HG02870 (cell line): Measurements from ENCODE around the gene SARDH.
"Not testable (repeated sequence)": the region's sequence is repeated elsewhere in the genome, so short reads cannot be mapped to it uniquely, and the experiment has no call there.

Source experiments
- ATAC-seq: cut with Tn5 transposase; IDR thresholded peaks from one replicate; pipeline ENCODE4 v1.9.1; 2021; ENCODE audit warnings: mild to moderate bottlenecking, moderate library complexity; ENCODE audit not compliant: unreplicated experiment

SARDH gene

GRCh38 chr9:133687856-133688761 lies 50.0 kb downstream of the SARDH start:
- ATAC-seq = no peak

- ATAC-seq = no peak
Measured at GRCh38 chr9:133686642-133687575, 51.2 kb downstream of the SARDH start.

DNA sequence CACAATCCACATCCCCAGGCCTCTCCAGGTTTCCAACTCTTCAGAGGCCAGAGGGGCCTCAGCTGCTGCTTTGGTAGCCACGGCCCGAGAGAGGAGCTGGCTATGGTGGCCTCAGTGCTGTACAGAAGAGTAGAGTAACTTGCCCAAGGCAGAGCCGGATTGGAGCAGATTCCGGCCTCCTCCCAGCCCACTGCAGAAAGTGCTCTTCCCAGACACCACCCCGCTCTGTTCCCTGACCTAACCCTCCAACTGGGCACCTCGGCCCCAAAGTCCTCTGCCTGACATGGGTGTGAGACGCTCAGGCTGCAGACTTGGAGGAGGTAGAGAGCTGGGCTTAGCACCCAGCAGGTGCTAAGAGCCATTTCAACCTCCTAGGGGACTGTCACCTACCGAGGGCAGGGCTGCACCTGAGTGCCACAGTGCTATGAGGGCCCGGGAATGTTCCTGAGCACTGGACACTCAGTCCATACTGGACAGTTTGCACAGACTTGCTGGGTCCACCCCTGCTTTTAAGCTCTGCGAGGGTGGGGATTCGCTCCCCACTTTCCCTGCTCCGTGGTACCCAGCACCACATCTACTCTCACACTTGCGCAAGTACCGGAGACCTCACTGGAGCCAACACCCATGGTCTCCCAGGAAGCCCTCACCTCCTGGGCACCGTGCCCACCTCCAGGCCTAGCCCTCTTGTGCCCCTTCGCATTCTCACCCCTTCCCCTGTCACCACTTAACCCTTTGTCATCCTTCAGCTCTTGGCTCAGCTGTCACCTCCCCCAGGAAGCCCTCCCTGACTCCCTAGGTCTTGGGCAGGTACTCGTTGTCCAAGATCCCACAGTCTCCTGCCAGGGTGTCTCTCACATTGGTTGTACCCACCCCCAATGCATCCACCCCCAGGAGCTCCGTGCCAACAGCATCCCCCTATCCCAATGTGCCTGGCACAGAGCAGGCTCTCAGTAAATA lies 52.2 kb downstream of the SARDH start:
- ATAC-seq = no peak

DNA sequence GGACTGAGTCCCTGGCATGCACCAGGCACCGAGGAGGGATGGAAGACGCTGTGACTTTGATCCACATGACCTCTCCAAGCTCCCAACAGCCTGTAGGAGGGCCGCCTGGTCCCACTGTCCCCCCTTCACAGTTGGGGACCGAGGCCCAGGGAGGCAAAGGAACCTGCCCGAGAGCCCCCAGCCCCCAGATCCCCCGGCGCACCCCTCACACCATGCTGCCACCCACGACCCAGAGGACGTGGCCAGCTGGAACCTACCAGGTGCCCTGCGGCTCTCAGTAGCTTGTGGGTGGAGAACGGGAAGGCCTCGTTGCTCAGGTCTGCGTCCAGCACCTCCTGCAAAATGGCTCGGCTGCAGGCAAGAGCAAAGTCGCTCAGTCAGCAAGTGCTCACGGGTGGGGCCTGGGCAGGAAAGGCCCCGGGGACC lies 53.2 kb downstream of the SARDH start:
- no peak for ATAC-seq

GRCh38 chr9:133684121-133684935 lies 53.8 kb downstream of the SARDH start:
- no peak for ATAC-seq

- ATAC-seq = no peak
Measured at GRCh38 chr9:133683586-133684120, 54.5 kb downstream of the SARDH start.

DNA sequence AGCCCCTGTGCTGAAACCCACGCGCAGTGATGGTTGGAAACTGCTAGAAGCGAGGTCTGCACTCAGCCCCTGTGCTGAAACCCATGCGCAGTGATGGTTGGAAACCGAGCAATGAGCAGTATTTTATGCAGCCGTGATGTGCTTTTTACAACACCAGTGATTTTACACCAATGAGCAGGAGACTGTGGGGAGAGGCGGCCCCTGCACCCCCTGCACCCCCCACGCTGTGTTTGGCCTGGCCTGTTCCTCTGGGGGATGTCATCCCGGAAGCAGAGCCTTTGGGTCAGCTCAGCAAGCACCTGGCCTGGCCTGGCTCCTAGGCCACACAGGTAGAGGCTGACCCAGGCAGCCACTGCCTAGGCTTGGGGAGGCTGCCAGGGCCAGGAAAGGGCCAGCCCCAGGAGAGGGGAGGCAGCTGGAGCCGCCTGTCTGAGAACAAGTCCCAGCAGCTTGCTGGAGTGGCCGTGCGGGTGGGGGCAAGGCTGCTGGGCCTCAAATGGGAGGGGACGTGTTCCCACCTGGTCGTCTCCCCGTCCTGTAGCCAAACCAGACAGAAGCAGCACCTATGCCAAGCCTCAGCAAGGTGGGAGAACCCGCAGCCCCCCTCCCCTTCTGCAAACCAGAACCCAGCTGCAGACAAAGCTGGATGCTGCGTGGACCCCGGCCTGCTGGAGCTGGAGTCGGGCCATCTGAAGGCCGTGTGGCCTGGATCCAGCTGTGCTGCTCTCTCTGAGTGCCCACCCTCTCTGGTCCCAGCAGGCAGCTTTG lies 55.1 kb downstream of the SARDH start:
- ATAC-seq = no peak

GRCh38 chr9:133681658-133682306 lies 56.4 kb downstream of the SARDH start:
- no peak for ATAC-seq

DNA sequence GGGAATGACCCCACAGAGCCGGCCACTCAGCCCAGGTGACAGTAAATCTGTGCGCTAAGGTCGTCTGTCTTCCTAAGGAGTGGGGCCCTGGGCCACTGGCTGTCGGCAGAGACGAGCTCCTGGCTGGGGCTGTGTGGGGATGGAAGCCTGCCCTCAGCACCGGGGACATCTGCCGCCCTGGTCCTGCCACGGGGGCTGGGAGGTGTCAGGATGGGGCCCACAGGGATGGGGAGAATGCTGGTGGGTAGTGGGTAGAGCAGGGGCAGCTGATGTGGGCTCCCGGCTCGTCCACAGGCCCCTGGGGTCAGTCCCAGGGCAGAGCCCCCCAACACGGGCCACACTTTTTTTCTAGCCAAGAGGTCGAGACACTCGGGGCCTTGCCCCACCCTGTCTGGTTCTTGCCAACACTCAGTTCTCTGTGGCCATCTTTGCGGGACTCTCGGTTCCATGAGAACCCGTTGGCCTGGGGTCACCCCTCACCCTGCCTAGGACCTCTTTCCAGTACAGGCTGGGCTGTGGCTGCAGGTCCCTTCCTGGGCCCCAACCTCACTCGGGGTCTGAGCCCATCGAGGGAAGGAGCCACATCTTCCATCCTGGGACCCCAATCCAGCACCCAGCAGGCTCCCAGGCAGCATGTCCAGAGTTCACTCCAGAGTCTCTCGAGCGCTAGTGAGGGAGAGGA lies 57.0 kb downstream of the SARDH start:
- no peak for ATAC-seq

DNA sequence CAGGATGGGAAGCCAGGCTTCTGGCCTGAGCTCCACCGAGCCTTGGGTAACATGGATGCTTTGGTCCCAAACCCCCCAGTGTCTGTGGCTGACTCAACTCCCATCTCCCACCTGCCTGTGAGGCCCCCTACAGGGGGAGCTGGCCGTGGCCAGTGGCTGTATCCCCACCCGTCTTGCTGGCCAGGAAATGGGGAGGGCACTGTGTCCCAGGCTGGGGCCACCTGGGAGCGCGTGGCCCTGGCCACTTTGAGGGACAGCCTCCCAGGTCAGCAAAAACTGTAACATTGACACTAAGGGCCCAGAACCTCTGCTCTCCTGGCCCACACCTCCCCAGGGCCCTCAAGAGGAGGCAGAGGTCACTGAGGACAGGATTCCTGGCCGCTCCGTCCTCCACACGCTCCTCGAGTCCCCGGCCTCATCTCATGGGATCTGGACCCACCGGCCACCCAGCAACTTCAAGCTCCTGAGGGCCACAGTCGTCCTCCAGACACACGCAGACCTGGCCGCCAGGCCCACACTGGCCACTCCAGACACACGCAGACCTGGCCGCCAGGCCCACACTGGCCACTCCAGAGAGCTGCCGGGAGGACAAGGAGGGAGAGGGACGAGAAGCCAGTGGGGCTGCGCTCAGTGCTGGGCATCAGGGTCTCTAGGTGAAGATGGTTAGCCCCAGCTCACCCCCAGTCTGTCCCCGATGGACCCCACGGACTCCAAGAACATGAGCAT lies 57.7 kb downstream of the SARDH start:
- ATAC-seq = no peak

DNA sequence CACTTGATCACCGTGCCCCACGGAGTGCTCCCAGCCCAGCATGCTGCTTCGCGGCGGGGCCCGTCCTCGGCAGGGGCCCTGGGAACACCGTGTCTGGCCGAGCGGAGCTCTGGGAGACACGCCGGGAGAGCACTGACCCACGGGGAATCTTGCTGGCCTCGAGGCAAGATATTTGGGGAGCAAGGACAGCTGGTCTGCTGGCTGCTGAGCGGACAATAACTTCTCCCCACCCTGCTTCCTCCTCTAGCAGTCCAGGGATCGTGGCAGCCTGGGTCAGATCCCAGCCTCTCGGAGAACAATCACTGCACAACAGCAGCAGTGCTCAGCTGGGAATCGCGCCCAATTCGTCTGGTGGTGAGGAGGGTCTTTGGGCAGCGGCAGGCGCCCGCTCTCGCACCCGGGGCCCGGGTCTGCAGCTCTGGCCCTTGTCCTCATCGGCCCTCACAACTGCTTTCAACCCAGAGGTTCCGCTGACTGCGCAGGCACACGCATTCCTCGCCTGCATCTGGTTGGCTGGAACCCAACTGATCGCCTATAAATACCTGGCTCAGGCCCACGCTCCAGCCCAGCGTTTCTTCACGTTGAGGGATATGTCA lies 58.6 kb downstream of the SARDH start:
- ATAC-seq = no peak

GRCh38 chr9:133679056-133679455 lies 59.1 kb downstream of the SARDH start:
- no peak for ATAC-seq

DNA sequence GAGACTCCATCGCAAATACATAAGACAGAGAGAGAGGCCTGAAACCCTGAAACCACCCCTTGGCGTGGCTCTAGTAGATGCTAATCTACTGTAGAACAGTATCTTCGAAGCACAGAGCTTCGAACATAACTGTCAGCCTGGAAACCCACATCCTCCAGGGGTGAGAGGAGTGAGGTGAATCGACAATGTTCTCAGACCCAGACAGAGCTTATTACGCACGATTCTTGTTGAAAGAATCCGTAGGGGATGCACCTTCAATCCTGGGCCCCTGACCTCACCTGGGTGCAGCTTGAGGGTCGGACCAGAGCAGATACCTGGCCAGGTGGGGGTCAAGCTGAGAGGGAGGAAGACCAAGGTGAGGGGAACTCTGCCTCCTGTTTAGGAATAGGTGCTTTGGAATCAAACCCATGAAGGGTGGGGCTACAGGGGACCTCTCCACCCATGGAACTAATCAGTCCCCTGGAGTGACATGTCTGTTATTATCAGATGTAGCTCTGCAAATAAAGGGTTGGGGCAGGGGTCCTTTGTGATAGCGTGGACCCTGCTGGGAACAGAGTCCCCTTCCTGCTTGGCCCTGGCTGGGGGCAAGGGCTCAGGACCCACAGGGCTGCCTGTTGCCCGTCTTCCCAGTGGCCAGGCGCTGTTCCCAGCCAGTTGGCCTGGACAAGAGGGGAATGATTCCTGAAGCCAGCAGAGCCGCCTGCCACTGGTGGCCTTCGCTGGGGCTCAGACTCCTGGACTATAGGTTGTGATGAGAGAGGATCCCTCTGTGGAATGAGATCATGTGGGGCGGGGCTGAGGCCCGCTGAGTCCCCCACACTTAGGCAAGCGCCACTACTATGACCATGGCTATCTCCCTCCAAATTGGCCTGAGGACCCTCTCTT lies 60.8 kb downstream of the SARDH start:
- no peak for ATAC-seq

GRCh38 chr9:133676450-133676849 lies 61.7 kb downstream of the SARDH start:
- no peak for ATAC-seq

GRCh38 chr9:133675796-133676195 lies 62.4 kb downstream of the SARDH start:
- not testable (repeated sequence) for ATAC-seq

GRCh38 chr9:133674091-133674490 lies 64.1 kb downstream of the SARDH start:
- no peak for ATAC-seq
